SK-N-MC (cell line): ENCODE data around the gene HDAC4.
"Not testable (repeated sequence)": the region's sequence is repeated elsewhere in the genome, so short reads cannot be mapped to it uniquely, and the experiment has no call there.

Experiments
- EZH2 ChIP-seq: fragments of 200-600 bp; sonication (generic); IDR thresholded peaks from one replicate; pipeline ENCODE4 v1.6.1; 2017; ENCODE audit warnings: antibody characterized with exemption
- POLR2AphosphoS5 ChIP-seq: IDR thresholded peaks from 2 replicates; pipeline ENCODE4 v1.6.1; 2012; ENCODE audit warnings: mild to moderate bottlenecking, low read depth, low read length, borderline replicate concordance

GRCh38 chr2:239038284-239038683, 362.5 kb downstream of the HDAC4 start:
- TF ChIP-seq POLR2AphosphoS5, EZH2: not testable (repeated sequence)
